Astrocyte (in vitro differentiated cells and primary cell): ENCODE data around the gene NIPBL. TPM values are rescaled to one million over a fixed set of nuclear protein-coding genes. Genes with fewer than 3 reads are reported as not detected.

Experiments used
- DNase-seq: peaks from one replicate; pipeline ENCODE4 v3.0.0-alpha.2; 2010; ENCODE audit warnings: low read depth
- FAIRE-seq: peaks from 2 replicates; lab custom pipeline; 2011; peaks lifted over from hg19 to GRCh38; lab: Jason Lieb, UNC
- H2AFZ ChIP-seq: 2 replicates; pipeline ENCODE4 v1.6.0; 2012; ENCODE audit warnings: low read depth, low read length, inconsistent platforms
- H3K27ac ChIP-seq: 2 replicates; pipeline ENCODE4 v1.5.1; 2011; ENCODE audit warnings: low read depth, low read length, inconsistent platforms
- H3K27me3 ChIP-seq: 2 replicates; pipeline ENCODE4 v1.6.0; 2011; ENCODE audit warnings: low read length, inconsistent platforms; ENCODE audit not compliant: insufficient read depth
- H3K36me3 ChIP-seq: 2 replicates; pipeline ENCODE4 v1.5.1; 2011; ENCODE audit warnings: low read length, inconsistent platforms; ENCODE audit not compliant: insufficient read depth
- H3K4me1 ChIP-seq: 2 replicates; pipeline ENCODE4 v1.5.1; 2011; ENCODE audit warnings: low read length, inconsistent platforms; ENCODE audit not compliant: insufficient read depth
- H3K4me2 ChIP-seq: 2 replicates; pipeline ENCODE4 v1.6.0; 2012; ENCODE audit warnings: low read length, inconsistent platforms
- H3K4me3 ChIP-seq: 2 replicates; pipeline ENCODE4 v1.5.1; 2011; ENCODE audit warnings: low read depth, mild to moderate bottlenecking, low read length, inconsistent platforms; ENCODE audit not compliant: insufficient read depth
- H3K79me2 ChIP-seq: 2 replicates; pipeline ENCODE4 v1.6.0; 2012; ENCODE audit warnings: mild to moderate bottlenecking, low read length, inconsistent platforms; ENCODE audit not compliant: insufficient read depth
- H3K9ac ChIP-seq: 2 replicates; pipeline ENCODE4 v1.6.0; 2012; ENCODE audit warnings: mild to moderate bottlenecking, low read length, inconsistent platforms
- H3K9me3 ChIP-seq: 2 replicates; pipeline ENCODE4 v1.5.1; 2012; ENCODE audit warnings: low read depth, mild to moderate bottlenecking, low read length, inconsistent platforms; ENCODE audit not compliant: insufficient read depth
- H4K20me1 ChIP-seq: 2 replicates; pipeline ENCODE4 v1.6.0; 2012; ENCODE audit warnings: low read length, inconsistent platforms; ENCODE audit not compliant: insufficient read depth
- H3K27ac Mint-ChIP-seq: one replicate; pipeline ENCODE4 v1.8.0; 2021; ENCODE audit warnings: mild to moderate bottlenecking, mixed read lengths; ENCODE audit not compliant: unreplicated experiment
- H3K27me3 Mint-ChIP-seq: one replicate; pipeline ENCODE4 v1.8.0; 2021; ENCODE audit warnings: low read depth, mixed read lengths; ENCODE audit not compliant: unreplicated experiment
- H3K36me3 Mint-ChIP-seq: one replicate; pipeline ENCODE4 v1.8.0; 2021; ENCODE audit warnings: low read depth, mixed read lengths; ENCODE audit not compliant: unreplicated experiment
- H3K4me1 Mint-ChIP-seq: one replicate; pipeline ENCODE4 v1.8.0; 2021; ENCODE audit warnings: low read depth, mixed read lengths; ENCODE audit not compliant: unreplicated experiment
- H3K4me3 Mint-ChIP-seq: one replicate; pipeline ENCODE4 v1.8.0; 2021; ENCODE audit warnings: mild to moderate bottlenecking, moderate library complexity, mixed read lengths; ENCODE audit not compliant: unreplicated experiment
- H3K9me3 Mint-ChIP-seq: one replicate; pipeline ENCODE4 v1.8.0; 2021; ENCODE audit warnings: mild to moderate bottlenecking, mixed read lengths; ENCODE audit not compliant: unreplicated experiment
- CTCF ChIP-seq: IDR thresholded peaks from 2 replicates; pipeline ENCODE4 v1.5.1; 2011; ENCODE audit warnings: low read depth, mild to moderate bottlenecking, inconsistent platforms, low read length, moderate library complexity; ENCODE audit not compliant: insufficient read depth
- EZH2 ChIP-seq: IDR thresholded peaks from 2 replicates; pipeline ENCODE4 v1.6.1; 2012; ENCODE audit warnings: mild to moderate bottlenecking, low read length, inconsistent platforms; ENCODE audit not compliant: insufficient read depth
- total RNA-seq: library from RNA; stranded (reverse); gene quantifications from 2 replicates; pipeline ENCODE4 v1.2.1, GENCODE V29; 2021

The NIPBL gene
- total RNA-seq, 1 donor from 2014 or later = 45.3 TPM

- no peaks in the 10 kb centered on the region for H3K27me3 ChIP-seq
- Mint-ChIP-seq H3K4me3 (no peak overlapping the region), H3K27me3 (no peaks in the 10 kb centered on the region), H3K9me3 (no peaks in the 10 kb centered on the region), H3K4me1 (no peaks in the 10 kb centered on the region), H3K27ac (no peak overlapping the region), H3K36me3 (peaks cover 6% of the 10 kb centered on the region)
- H3K4me2 ChIP-seq = no peak overlapping the region
- no peaks in the 10 kb centered on the region for H3K9me3 ChIP-seq
- no peak overlapping the region for H2AFZ ChIP-seq
- DNase-seq (no peak), FAIRE-seq (no peak)
- no peak overlapping the region for H3K4me3 ChIP-seq
- no peak overlapping the region for H3K9ac ChIP-seq
- peaks cover 30% of the 10 kb centered on the region for H3K36me3 ChIP-seq
- H3K4me1 ChIP-seq = no peaks in the 10 kb centered on the region
- no peaks in the 10 kb centered on the region for H3K79me2 ChIP-seq
- TF ChIP-seq EZH2 (no peak), CTCF (no peak)
- no peaks in the 10 kb centered on the region for H4K20me1 ChIP-seq
- H3K27ac ChIP-seq = no peak overlapping the region
Measured at GRCh38 chr5:37055383-37055990, 178.9 kb downstream of the NIPBL start.

GRCh38 chr5:37056762-37057161, 180.2 kb downstream of the NIPBL start:
- H3K27ac ChIP-seq = no peak overlapping the region
- Mint-ChIP-seq H3K9me3 (no peaks in the 10 kb centered on the region), H3K27ac (no peak overlapping the region), H3K4me3 (no peak overlapping the region), H3K27me3 (no peaks in the 10 kb centered on the region), H3K36me3 (peaks cover 4% of the 10 kb centered on the region), H3K4me1 (no peaks in the 10 kb centered on the region)
- FAIRE-seq (no peak), DNase-seq (no peak)
- H3K4me1 ChIP-seq = no peaks in the 10 kb centered on the region
- H3K79me2 ChIP-seq = no peaks in the 10 kb centered on the region
- no peak overlapping the region for H2AFZ ChIP-seq
- no peak overlapping the region for H3K9ac ChIP-seq
- H3K36me3 ChIP-seq = peaks cover 26% of the 10 kb centered on the region
- no peaks in the 10 kb centered on the region for H3K9me3 ChIP-seq
- no peak overlapping the region for H3K4me2 ChIP-seq
- H3K27me3 ChIP-seq = no peaks in the 10 kb centered on the region
- TF ChIP-seq EZH2 (no peak), CTCF (no peak)
- no peaks in the 10 kb centered on the region for H4K20me1 ChIP-seq
- H3K4me3 ChIP-seq = no peak overlapping the region

GRCh38 chr5:37060030-37060429, 183.5 kb downstream of the NIPBL start:
- H3K9me3 Mint-ChIP-seq = no peaks in the 10 kb centered on the region
- Histone ChIP-seq H3K79me2 (no peaks in the 10 kb centered on the region), H3K9me3 (no peaks in the 10 kb centered on the region), H3K36me3 (peaks cover 30% of the 10 kb centered on the region), H3K9ac (no peak overlapping the region), H3K27ac (no peak overlapping the region), H4K20me1 (no peaks in the 10 kb centered on the region), H3K4me1 (no peaks in the 10 kb centered on the region), H3K27me3 (no peaks in the 10 kb centered on the region), H3K4me2 (no peak overlapping the region), H2AFZ (no peak overlapping the region), H3K4me3 (no peak overlapping the region)
- TF ChIP-seq CTCF = no peak
- TF ChIP-seq EZH2 = no peak
- H3K4me1 Mint-ChIP-seq = no peaks in the 10 kb centered on the region
- H3K4me3 Mint-ChIP-seq = no peak overlapping the region
- DNase-seq (no peak), FAIRE-seq (no peak)
- H3K27me3 Mint-ChIP-seq = no peaks in the 10 kb centered on the region
- H3K27ac Mint-ChIP-seq = no peak overlapping the region
- peaks cover 2% of the 10 kb centered on the region for H3K36me3 Mint-ChIP-seq
